ENCODE results near the gene ERAP2. TPM values are rescaled to one million over a fixed set of nuclear protein-coding genes. Genes with fewer than 3 reads are reported as not detected.

The ERAP2 gene
- total RNA-seq, 2 donors from 2014 or later: 5.5 to 5.9 TPM

DNA sequence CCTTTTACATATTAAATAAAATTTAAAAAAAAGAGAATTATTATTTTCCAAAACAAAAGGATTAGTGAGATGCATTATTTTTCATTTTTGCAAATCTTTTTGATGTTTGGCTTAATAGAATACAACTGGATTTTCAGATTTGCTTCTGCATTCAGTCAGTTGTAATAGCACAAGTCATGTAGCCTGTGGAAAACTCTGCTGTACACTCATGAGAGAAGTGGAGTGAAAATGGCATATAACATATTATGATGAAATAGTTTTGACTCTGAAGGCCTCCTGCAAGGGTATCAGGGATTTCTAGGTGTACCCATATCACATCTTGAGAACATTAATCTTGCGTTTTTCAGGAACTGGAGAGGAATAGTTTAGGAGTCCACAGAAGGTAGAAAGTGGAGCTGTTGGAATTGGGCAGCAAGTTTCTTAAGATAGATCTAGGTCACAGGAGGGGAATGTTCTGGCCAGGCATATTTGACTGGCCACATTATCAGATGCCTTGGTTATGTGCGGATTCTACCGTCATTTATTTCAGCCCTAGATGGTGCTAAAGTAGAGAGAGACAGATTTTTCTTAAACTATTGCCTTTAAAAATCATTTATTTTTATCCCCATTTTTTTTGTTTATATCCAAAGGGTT lies 75.9 kb downstream of the ERAP2 start:
- H3K4me3 ChIP-seq: no peak overlapping the region
- no peaks in the 10 kb centered on the region for H3K9me3 ChIP-seq
- H3K27ac ChIP-seq: peak overlapping the region; percentile 54 to 87
- no peak for DNase-seq (ENCODE audit: low spot score)
- peaks cover 3 to 20% of the 10 kb centered on the region in 2 donors for H3K4me1 ChIP-seq
- TF ChIP-seq, protein P1, sequence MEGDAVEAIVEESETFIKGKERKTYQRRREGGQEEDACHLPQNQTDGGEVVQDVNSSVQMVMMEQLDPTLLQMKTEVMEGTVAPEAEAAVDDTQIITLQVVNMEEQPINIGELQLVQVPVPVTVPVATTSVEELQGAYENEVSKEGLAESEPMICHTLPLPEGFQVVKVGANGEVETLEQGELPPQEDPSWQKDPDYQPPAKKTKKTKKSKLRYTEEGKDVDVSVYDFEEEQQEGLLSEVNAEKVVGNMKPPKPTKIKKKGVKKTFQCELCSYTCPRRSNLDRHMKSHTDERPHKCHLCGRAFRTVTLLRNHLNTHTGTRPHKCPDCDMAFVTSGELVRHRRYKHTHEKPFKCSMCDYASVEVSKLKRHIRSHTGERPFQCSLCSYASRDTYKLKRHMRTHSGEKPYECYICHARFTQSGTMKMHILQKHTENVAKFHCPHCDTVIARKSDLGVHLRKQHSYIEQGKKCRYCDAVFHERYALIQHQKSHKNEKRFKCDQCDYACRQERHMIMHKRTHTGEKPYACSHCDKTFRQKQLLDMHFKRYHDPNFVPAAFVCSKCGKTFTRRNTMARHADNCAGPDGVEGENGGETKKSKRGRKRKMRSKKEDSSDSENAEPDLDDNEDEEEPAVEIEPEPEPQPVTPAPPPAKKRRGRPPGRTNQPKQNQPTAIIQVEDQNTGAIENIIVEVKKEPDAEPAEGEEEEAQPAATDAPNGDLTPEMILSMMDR (IDR thresholded peaks at IDR 0.05): no peak
- no peaks in the 10 kb centered on the region for H3K36me3 ChIP-seq
- H3K27me3 ChIP-seq: no peaks in the 10 kb centered on the region

DNA sequence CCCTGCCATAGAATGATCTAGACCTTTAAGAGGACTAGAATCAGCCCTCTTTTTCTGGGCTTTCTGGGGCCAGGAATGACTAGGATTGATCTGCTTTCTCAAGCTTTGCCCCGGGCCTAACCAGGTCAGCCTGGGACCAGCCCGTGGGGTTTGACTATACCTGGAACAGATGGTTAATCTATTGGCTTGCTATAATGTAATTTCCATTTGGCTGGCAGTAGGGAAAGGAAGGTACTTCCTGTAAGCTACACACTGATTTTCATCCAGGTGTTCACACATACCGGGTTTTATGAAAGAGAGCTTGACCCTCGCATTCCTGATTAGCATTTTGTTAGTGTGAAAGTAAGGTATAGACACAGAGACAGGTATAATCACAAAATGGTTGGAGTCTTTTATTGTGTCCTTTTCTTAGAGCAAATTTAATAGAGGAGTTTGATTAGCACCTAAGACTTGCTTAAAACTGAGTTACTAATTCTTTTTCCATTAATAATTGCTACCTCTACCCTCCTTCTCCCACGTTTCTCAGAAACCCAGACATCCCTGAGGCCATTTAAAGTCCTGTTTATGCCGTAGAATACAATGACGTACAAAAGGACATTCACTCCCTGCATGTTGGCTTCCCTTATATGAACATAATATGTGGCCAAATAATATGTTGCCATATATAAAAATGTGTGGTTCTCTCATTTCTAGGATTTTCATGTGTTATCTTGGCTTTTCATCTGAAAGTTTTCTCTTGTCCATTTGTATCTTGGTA lies 76.9 kb downstream of the ERAP2 start:
- H3K4me3 ChIP-seq: no peak overlapping the region
- H3K27me3 ChIP-seq: no peaks in the 10 kb centered on the region
- no peaks in the 10 kb centered on the region for H3K36me3 ChIP-seq
- TF ChIP-seq, protein P1 (IDR thresholded peaks at IDR 0.05): no peak
- no peaks in the 10 kb centered on the region for H3K9me3 ChIP-seq
- DNase-seq (ENCODE audit: low spot score): no peak
- H3K4me1 ChIP-seq: peaks cover 3 to 20% of the 10 kb centered on the region in 2 donors
- H3K27ac ChIP-seq: peak overlapping the region; percentile 54 to 87

GRCh38 chr5:96957254-96958049 lies 81.2 kb downstream of the ERAP2 start:
- H3K27ac ChIP-seq: peak overlapping the region in 1 of 2 donors; percentile 3
- H3K27me3 ChIP-seq: no peaks in the 10 kb centered on the region
- TF ChIP-seq, protein P1 (IDR thresholded peaks at IDR 0.05): no peak
- H3K36me3 ChIP-seq: no peaks in the 10 kb centered on the region
- no peaks in the 10 kb centered on the region for H3K9me3 ChIP-seq
- peaks cover 3 to 25% of the 10 kb centered on the region in 2 donors for H3K4me1 ChIP-seq
- H3K4me3 ChIP-seq: no peak overlapping the region
- DNase-seq (ENCODE audit: low spot score): no peak

GRCh38 chr5:96958977-96959376 lies 82.7 kb downstream of the ERAP2 start:
- Histone ChIP-seq H3K27ac (no peak overlapping the region), H3K9me3 (no peaks in the 10 kb centered on the region), H3K27me3 (no peaks in the 10 kb centered on the region), H3K4me3 (no peak overlapping the region), H3K36me3 (no peaks in the 10 kb centered on the region), H3K4me1 (peaks cover 0 to 26% of the 10 kb centered on the region in 2 donors)
- TF ChIP-seq, protein P1 (IDR thresholded peaks at IDR 0.05): no peak
- no peak for DNase-seq (ENCODE audit: low spot score)

DNA sequence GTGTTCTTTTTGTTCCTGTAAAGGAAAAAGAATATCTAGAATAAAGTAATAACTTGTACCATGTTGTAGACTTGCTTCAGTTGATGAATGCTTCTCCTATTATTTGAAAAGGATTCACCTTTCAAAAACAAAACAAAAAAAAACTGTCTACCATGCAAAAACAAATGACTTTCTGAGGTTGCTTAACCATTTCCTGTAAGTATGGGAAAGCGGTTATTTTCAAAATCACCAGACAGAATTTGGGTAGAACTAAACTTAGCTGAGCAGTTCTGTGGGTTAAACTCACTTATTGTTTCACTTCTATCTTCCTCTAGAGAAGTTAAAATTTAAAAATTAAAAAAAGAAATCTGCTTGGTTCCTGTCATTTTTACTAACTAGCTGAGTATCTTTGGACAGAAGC lies 84.8 kb downstream of the ERAP2 start:
- H3K4me3 ChIP-seq: no peak overlapping the region
- peaks cover 0 to 31% of the 10 kb centered on the region in 2 donors for H3K4me1 ChIP-seq
- DNase-seq (ENCODE audit: low spot score): no peak
- no peaks in the 10 kb centered on the region for H3K27me3 ChIP-seq
- TF ChIP-seq, protein P1 (IDR thresholded peaks at IDR 0.05): no peak
- H3K27ac ChIP-seq: no peak overlapping the region
- no peaks in the 10 kb centered on the region for H3K36me3 ChIP-seq
- no peaks in the 10 kb centered on the region for H3K9me3 ChIP-seq

All from right atrium auricular region (tissue), 2 donors.